H9 (cell line): ENCODE measurements around the gene DPH2. TPM values are rescaled to one million over a fixed set of nuclear protein-coding genes. Genes with fewer than 3 reads are reported as not detected.

ENCODE experiments used
- DNase-seq: peaks from one replicate; pipeline ENCODE4 v3.0.0-alpha.2; 2017
- H2AFZ ChIP-seq: one replicate; pipeline ENCODE4 v1.6.1; 2013; ENCODE audit warnings: mild to moderate bottlenecking, low read length, control low read depth, moderate library complexity
- H2AK5ac ChIP-seq: 2 replicates; pipeline ENCODE4 v1.6.1; 2013; ENCODE audit warnings: low read length, control low read depth, mixed read lengths; ENCODE audit not compliant: insufficient read length
- H2BK120ac ChIP-seq: one replicate; pipeline ENCODE4 v1.6.1; 2013; ENCODE audit warnings: low read depth, mild to moderate bottlenecking, low read length, control low read depth, inconsistent platforms; ENCODE audit not compliant: poor library complexity, severe bottlenecking
- H2BK12ac ChIP-seq: 2 replicates; pipeline ENCODE4 v1.6.1; 2013; ENCODE audit warnings: low read length, control low read depth, mixed read lengths, low read depth; ENCODE audit not compliant: insufficient read length
- H2BK15ac ChIP-seq: 2 replicates; pipeline ENCODE4 v1.6.1; 2013; ENCODE audit warnings: low read depth, low read length, control low read depth
- H2BK20ac ChIP-seq: one replicate; pipeline ENCODE4 v1.6.1; 2013; ENCODE audit warnings: low read depth, mild to moderate bottlenecking, low read length, control low read depth, inconsistent platforms; ENCODE audit not compliant: poor library complexity, severe bottlenecking
- H2BK5ac ChIP-seq: 2 replicates; pipeline ENCODE4 v1.6.1; 2013; ENCODE audit warnings: low read length, control low read depth, mixed read lengths; ENCODE audit not compliant: insufficient read length
- H3K14ac ChIP-seq: 2 replicates; pipeline ENCODE4 v1.6.1; 2013; ENCODE audit warnings: low read length, control low read depth; ENCODE audit not compliant: insufficient read depth
- H3K18ac ChIP-seq: 2 replicates; pipeline ENCODE4 v1.6.1; 2013; ENCODE audit warnings: low read depth, mild to moderate bottlenecking, mixed read lengths, low read length, control low read depth; ENCODE audit not compliant: insufficient read length
- H3K23ac ChIP-seq: 2 replicates; pipeline ENCODE4 v1.6.1; 2013; ENCODE audit warnings: low read length, control low read depth, mixed read lengths, low read depth; ENCODE audit not compliant: insufficient read length
- H3K23me2 ChIP-seq: 2 replicates; pipeline ENCODE4 v1.6.1; 2013; ENCODE audit warnings: low read depth, mild to moderate bottlenecking, mixed read lengths, low read length, control low read depth; ENCODE audit not compliant: insufficient read length, poor library complexity, severe bottlenecking
- H3K27ac ChIP-seq: 2 replicates; pipeline ENCODE4 v1.5.1; 2013; ENCODE audit warnings: low read length, control low read depth, mixed read lengths, low read depth; ENCODE audit not compliant: insufficient read length
- H3K27me3 ChIP-seq: 2 replicates; pipeline ENCODE4 v1.6.1; 2013; ENCODE audit warnings: low read length, control low read depth, inconsistent platforms; ENCODE audit not compliant: insufficient read depth
- H3K4ac ChIP-seq: 2 replicates; pipeline ENCODE4 v1.6.1; 2013; ENCODE audit warnings: low read depth, mild to moderate bottlenecking, control low read depth, inconsistent platforms, low read length, moderate library complexity
- H3K4me1 ChIP-seq: 2 replicates; pipeline ENCODE4 v1.6.1; 2013; ENCODE audit warnings: low read length, control low read depth, inconsistent platforms; ENCODE audit not compliant: insufficient read depth
- H3K4me2 ChIP-seq: 2 replicates; pipeline ENCODE4 v1.6.1; 2013; ENCODE audit warnings: low read length, control low read depth, mixed read lengths; ENCODE audit not compliant: insufficient read length, insufficient read depth
- H3K56ac ChIP-seq: 2 replicates; pipeline ENCODE4 v1.6.1; 2013; ENCODE audit warnings: low read depth, mild to moderate bottlenecking, mixed read lengths, low read length, control low read depth; ENCODE audit not compliant: insufficient read length
- H3K79me1 ChIP-seq: 2 replicates; pipeline ENCODE4 v1.6.1; 2013; ENCODE audit warnings: low read depth, mild to moderate bottlenecking, moderate library complexity, low read length, control low read depth, inconsistent platforms; ENCODE audit not compliant: insufficient read depth, poor library complexity, severe bottlenecking
- H3K79me2 ChIP-seq: 2 replicates; pipeline ENCODE4 v1.6.1; 2013; ENCODE audit warnings: low read length, control low read depth, inconsistent platforms; ENCODE audit not compliant: insufficient read depth
- H3K9ac ChIP-seq: 2 replicates; pipeline ENCODE4 v1.6.1; 2013; ENCODE audit warnings: low read length, control low read depth, mixed read lengths; ENCODE audit not compliant: insufficient read length; ENCODE audit errors: extremely low read depth
- H3K9me3 ChIP-seq: one replicate; pipeline ENCODE4 v1.6.1; 2013; ENCODE audit warnings: low read depth, low read length, inconsistent platforms; ENCODE audit not compliant: control insufficient read depth
- H3T11ph ChIP-seq: one replicate; pipeline ENCODE4 v1.6.1; 2013; ENCODE audit warnings: mild to moderate bottlenecking, low read length, control low read depth, inconsistent platforms
- H4K20me1 ChIP-seq: one replicate; pipeline ENCODE4 v1.6.1; 2013; ENCODE audit not compliant: control insufficient read depth, insufficient read length, insufficient read depth
- H4K5ac ChIP-seq: 2 replicates; pipeline ENCODE4 v1.6.1; 2013; ENCODE audit warnings: low read depth, mild to moderate bottlenecking, mixed read lengths, low read length, control low read depth; ENCODE audit not compliant: insufficient read length
- H4K8ac ChIP-seq: replicated peaks from 2 replicates; pipeline ENCODE4 v1.6.1; 2013; ENCODE audit warnings: low read length, control low read depth, mixed read lengths, low read depth; ENCODE audit not compliant: insufficient read length
- H4K91ac ChIP-seq: 2 replicates; pipeline ENCODE4 v1.6.1; 2013; ENCODE audit warnings: low read depth, mild to moderate bottlenecking, moderate library complexity, mixed read lengths, low read length, control low read depth; ENCODE audit not compliant: insufficient read length
- H3K27ac Mint-ChIP-seq, 3 experiments: 2 replicates in 2 of 3; 3 replicates in 1 of 3; pipeline ENCODE4 v1.8.0; 2020 to 2021; ENCODE audit warnings: mixed read lengths in 3 of 3, mild to moderate bottlenecking in 1 of 3, moderate library complexity in 1 of 3
- H3K27me3 Mint-ChIP-seq: 2 replicates; pipeline ENCODE4 v1.8.0; 2021; ENCODE audit warnings: low read depth, mild to moderate bottlenecking, moderate library complexity, mixed read lengths
- H3K36me3 Mint-ChIP-seq, 3 experiments: 2 replicates in 2 of 3; 3 replicates in 1 of 3; pipeline ENCODE4 v1.8.0; 2020 to 2021; ENCODE audit warnings: low read depth in 3 of 3, mixed read lengths in 3 of 3; ENCODE audit not compliant: insufficient read depth in 1 of 3
- H3K4me1 Mint-ChIP-seq, 2 experiments: 2 replicates each; pipeline ENCODE4 v1.8.0; 2020; ENCODE audit warnings: mixed read lengths in 2 of 2
- H3K4me3 Mint-ChIP-seq, 2 experiments: 2 replicates in 1 of 2; 3 replicates in 1 of 2; pipeline ENCODE4 v1.8.0; 2020 to 2021; ENCODE audit warnings: mild to moderate bottlenecking in 2 of 2, mixed read lengths in 2 of 2, moderate library complexity in 1 of 2
- H3K9me3 Mint-ChIP-seq, 2 experiments: 2 replicates in 1 of 2; 3 replicates in 1 of 2; pipeline ENCODE4 v1.8.0; 2020; ENCODE audit warnings: mild to moderate bottlenecking in 2 of 2, mixed read lengths in 2 of 2, moderate library complexity in 1 of 2
- WGBS: extraction: QIAGEN DNeasy Blood & Tissue Kit; methylation state at CpG from one replicate; pipeline ENCODE4 v1.1.7; 2013; ENCODE audit warnings: missing lambda C conversion rate, low lambda C conversion rate, mixed read lengths; ENCODE audit not compliant: insufficient read length; ENCODE audit errors: extremely low coverage; 5-methylcytosine and 5-hydroxymethylcytosine counted together
- total RNA-seq: library from RNA; stranded (reverse); gene quantifications from 2 replicates; pipeline ENCODE4 v1.2.1, GENCODE V29; 2021
- TF ChIP-seq, protein P1 (sequence below): fragments of 200-600 bp; sonication (generic); conservative IDR thresholded peaks from 3 replicates; pipeline ENCODE4 v1.8.0; 2021; ENCODE audit warnings: antibody characterized with exemption, mild to moderate bottlenecking

DPH2 gene
- total RNA-seq, 1 experiment from 2014 or later: 74.4 TPM

DNA sequence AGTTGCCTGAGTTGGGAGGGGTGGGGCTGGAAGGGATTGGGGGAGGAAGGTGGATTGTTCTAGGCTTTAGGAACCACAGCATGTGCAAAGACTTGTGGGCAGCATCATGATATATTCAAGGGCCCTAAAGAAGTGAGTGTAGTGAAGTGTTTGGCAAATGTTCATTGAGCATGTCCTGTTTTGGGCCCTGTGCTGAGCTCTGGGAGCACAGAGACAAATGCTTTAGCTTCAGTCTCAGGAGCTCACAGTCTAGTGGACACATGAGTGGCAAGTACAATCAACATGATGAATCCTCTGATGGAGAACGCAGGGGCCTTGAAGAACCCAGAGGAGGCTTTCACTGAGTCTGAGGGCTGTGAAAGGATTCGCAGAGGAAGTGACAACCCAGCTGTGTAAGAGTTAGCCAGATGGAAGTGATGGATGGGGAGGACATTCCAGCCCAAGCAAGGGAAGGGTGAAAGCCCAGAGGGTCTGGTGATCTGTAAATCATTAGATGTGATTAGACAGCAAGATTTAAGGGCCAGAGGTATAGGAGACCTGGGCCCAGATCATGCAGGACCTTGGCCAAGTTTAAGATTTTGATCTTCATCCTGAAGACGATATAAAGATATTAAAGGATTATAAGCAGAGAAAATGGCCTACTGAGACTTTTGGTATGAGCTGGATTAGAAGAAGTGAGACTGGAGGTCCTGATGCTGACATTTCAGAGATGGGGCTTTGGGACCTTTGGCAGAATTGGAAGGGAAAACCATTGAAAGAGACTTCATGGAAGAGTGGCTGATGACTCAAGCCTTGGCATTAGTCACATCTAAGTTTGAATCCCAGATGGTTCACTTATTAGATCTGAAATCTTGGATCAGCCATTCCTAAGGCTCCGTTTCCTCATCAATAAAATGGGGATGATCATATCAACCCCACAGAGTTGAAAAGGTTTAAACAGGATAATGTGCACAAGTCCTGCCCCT is 18.5 kb upstream of the DPH2 start:
- Histone ChIP-seq H3K23ac (no peak overlapping the region), H2BK120ac (no peak overlapping the region), H3K9me3 (no peaks in the 10 kb centered on the region), H2BK12ac (no peak overlapping the region), H2BK5ac (no peak overlapping the region), H3K4ac (no peak overlapping the region), H2AK5ac (no peak overlapping the region), H3T11ph (no peak overlapping the region), H3K79me1 (no peaks in the 10 kb centered on the region), H4K91ac (no peak overlapping the region), H4K5ac (no peak overlapping the region), H2BK15ac (no peak overlapping the region), H3K23me2 (peaks cover 10% of the 10 kb centered on the region), H3K4me1 (no peaks in the 10 kb centered on the region), H4K8ac (no peak overlapping the region), H4K20me1 (no peaks in the 10 kb centered on the region), H2AFZ (no peak overlapping the region), H3K27ac (no peak overlapping the region), H3K27me3 (no peaks in the 10 kb centered on the region), H3K18ac (no peak overlapping the region), H3K9ac (no peak overlapping the region), H3K4me2 (no peak overlapping the region), H2BK20ac (no peak overlapping the region), H3K56ac (no peak overlapping the region), H3K79me2 (no peaks in the 10 kb centered on the region), H3K14ac (no peak overlapping the region)
- Mint-ChIP-seq H3K4me1 (peaks cover 16 to 18% of the 10 kb centered on the region in 2 experiments), H3K4me3 (no peak overlapping the region), H3K36me3 (peaks cover 0 to 9% (median 7%) of the 10 kb centered on the region in 3 experiments; a peak in 5 of 7 replicates), H3K27me3 (no peaks in the 10 kb centered on the region), H3K27ac (no peak overlapping the region; a peak in 1 of 7 replicates), H3K9me3 (no peaks in the 10 kb centered on the region)
- no CpG with 5 or more reads among the region's 4 CpGs for WGBS
- no peak for DNase-seq
- TF ChIP-seq, protein P1, sequence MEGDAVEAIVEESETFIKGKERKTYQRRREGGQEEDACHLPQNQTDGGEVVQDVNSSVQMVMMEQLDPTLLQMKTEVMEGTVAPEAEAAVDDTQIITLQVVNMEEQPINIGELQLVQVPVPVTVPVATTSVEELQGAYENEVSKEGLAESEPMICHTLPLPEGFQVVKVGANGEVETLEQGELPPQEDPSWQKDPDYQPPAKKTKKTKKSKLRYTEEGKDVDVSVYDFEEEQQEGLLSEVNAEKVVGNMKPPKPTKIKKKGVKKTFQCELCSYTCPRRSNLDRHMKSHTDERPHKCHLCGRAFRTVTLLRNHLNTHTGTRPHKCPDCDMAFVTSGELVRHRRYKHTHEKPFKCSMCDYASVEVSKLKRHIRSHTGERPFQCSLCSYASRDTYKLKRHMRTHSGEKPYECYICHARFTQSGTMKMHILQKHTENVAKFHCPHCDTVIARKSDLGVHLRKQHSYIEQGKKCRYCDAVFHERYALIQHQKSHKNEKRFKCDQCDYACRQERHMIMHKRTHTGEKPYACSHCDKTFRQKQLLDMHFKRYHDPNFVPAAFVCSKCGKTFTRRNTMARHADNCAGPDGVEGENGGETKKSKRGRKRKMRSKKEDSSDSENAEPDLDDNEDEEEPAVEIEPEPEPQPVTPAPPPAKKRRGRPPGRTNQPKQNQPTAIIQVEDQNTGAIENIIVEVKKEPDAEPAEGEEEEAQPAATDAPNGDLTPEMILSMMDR: no peak
